MCF 10A (cell line): ENCODE results near the gene FOS. TPM values are rescaled to one million over a fixed set of nuclear protein-coding genes. Genes with fewer than 3 reads are reported as not detected.

Source experiments
- BruUV-seq: library from RNA; stranded (reverse); fragments of 400-500 nt; replicated peaks from 2 replicates; lab custom pipeline; 2021; lab: Mats Ljungman, UMichigan
- CTCF ChIA-PET: fragments of 300-600 bp; sonication (Branson Sonifier 250); formaldehyde crosslinking; extraction: SDS; loops from one replicate; lab custom pipeline; 2021; ENCODE audit warnings: antibody characterized with exemption, inconsistent platforms; lab: Yijun Ruan, JAX
- POLR2A ChIA-PET: fragments of 300-600, 350-650 bp; sonication (Branson Sonifier 250); formaldehyde crosslinking; extraction: SDS; loops from one replicate; lab custom pipeline; 2020; ENCODE audit warnings: antibody characterized with exemption, inconsistent platforms; lab: Yijun Ruan, JAX
- DNase-seq: peaks from one replicate; pipeline ENCODE4 v3.0.0-alpha.2; 2018; ENCODE audit not compliant: unreplicated experiment
- H3K27ac Mint-ChIP-seq: one replicate; pipeline ENCODE4 v1.8.0; 2022; ENCODE audit warnings: mild to moderate bottlenecking, low read depth, mixed read lengths; ENCODE audit not compliant: unreplicated experiment
- H3K27me3 Mint-ChIP-seq: one replicate; pipeline ENCODE4 v1.8.0; 2022; ENCODE audit warnings: mixed read lengths; ENCODE audit not compliant: insufficient read depth, unreplicated experiment
- H3K36me3 Mint-ChIP-seq: one replicate; pipeline ENCODE4 v1.8.0; 2022; ENCODE audit warnings: mild to moderate bottlenecking, moderate library complexity, mixed read lengths; ENCODE audit not compliant: insufficient read depth, unreplicated experiment
- H3K4me1 Mint-ChIP-seq: one replicate; pipeline ENCODE4 v1.8.0; 2022; ENCODE audit warnings: mixed read lengths; ENCODE audit not compliant: insufficient read depth, unreplicated experiment
- H3K4me3 Mint-ChIP-seq: one replicate; pipeline ENCODE4 v1.8.0; 2022; ENCODE audit warnings: mild to moderate bottlenecking, moderate library complexity, mixed read lengths; ENCODE audit not compliant: unreplicated experiment
- H3K9me3 Mint-ChIP-seq: one replicate; pipeline ENCODE4 v1.8.0; 2022; ENCODE audit warnings: mixed read lengths; ENCODE audit not compliant: unreplicated experiment
- CTCF ChIP-seq: fragments of 200-600 bp; IDR thresholded peaks from one replicate; pipeline ENCODE4 v1.8.0; 2022; ENCODE audit warnings: antibody characterized with exemption, mild to moderate bottlenecking; ENCODE audit not compliant: unreplicated experiment
- intact Hi-C: fragments of 100-400 bp; cut with micrococcal nuclease; formaldehyde crosslinking; loops from 2 replicates; pipeline ENCODE4 v1.14.1; 2022
- total RNA-seq: library from RNA; stranded (reverse); gene quantifications from 2 replicates; pipeline ENCODE4 v1.2.3, GENCODE V29; 2022

Gene FOS
- total RNA-seq, 1 experiment from 2014 or later, result 139 TPM

GRCh38 chr14:75238756-75239455, 39.7 kb upstream of the FOS start:
- Mint-ChIP-seq H3K36me3 (no peaks in the 10 kb centered on the region), H3K27me3 (no peaks in the 10 kb centered on the region), H3K4me1 (peaks cover 23% of the 10 kb centered on the region), H3K9me3 (no peaks in the 10 kb centered on the region), H3K4me3 (no peak overlapping the region), H3K27ac (no peak overlapping the region)
- intact Hi-C loops, result no loop called here
- TF ChIP-seq CTCF, result no peak
- DNase-seq, result no peak
- CTCF ChIA-PET, result interaction anchor here (0.5 to 1.3 kb wide), 6 partner anchors 12 to 107 kb away, joined by 3 to 7 read pairs (median 3); no protein-coding TSS in a partner anchor
- BruUV-seq, result no TSS peak
- POLR2A ChIA-PET, result interaction anchor here (0.7 to 9.4 kb wide), 9 partner anchors 9 to 86 kb away, joined by 3 to 150 read pairs (median 3); partner anchors contain the start of gene FOS

GRCh38 chr14:75240781-75241180, 37.8 kb upstream of the FOS start:
- intact Hi-C loops, result no loop called here
- H3K4me1 Mint-ChIP-seq, result peaks cover 13% of the 10 kb centered on the region
- DNase-seq, result no peak
- no peak for TF ChIP-seq CTCF
- H3K36me3 Mint-ChIP-seq, result no peaks in the 10 kb centered on the region
- H3K27ac Mint-ChIP-seq, result no peak overlapping the region
- no peak overlapping the region for H3K4me3 Mint-ChIP-seq
- no TSS peak for BruUV-seq
- ChIA-PET CTCF (interaction anchor here (0.5 to 1.1 kb wide), 4 partner anchors 23 to 60 kb away, joined by 3 to 5 read pairs (median 3); no protein-coding TSS in a partner anchor), POLR2A (interaction anchor here (1.2 to 9.4 kb wide), 5 partner anchors 10 to 117 kb away, joined by 4 to 150 read pairs (median 49); partner anchors contain the start of gene FOS)
- no peaks in the 10 kb centered on the region for H3K27me3 Mint-ChIP-seq
- no peaks in the 10 kb centered on the region for H3K9me3 Mint-ChIP-seq

GRCh38 chr14:75242546-75243273, 35.9 kb upstream of the FOS start:
- TF ChIP-seq CTCF, result no peak
- TSS peak; percentile 87 for BruUV-seq
- Mint-ChIP-seq H3K36me3 (no peaks in the 10 kb centered on the region), H3K4me1 (peaks cover 10% of the 10 kb centered on the region), H3K4me3 (peak overlapping the region; percentile 2), H3K27ac (peak overlapping the region; percentile 57), H3K27me3 (no peaks in the 10 kb centered on the region), H3K9me3 (no peaks in the 10 kb centered on the region)
- DNase-seq, result peak; percentile 95
- CTCF ChIA-PET, result interaction anchor here (0.7 to 1.5 kb wide), 9 partner anchors 8 to 337 kb away, joined by 3 to 10 read pairs (median 4); no protein-coding TSS in a partner anchor
- intact Hi-C loops, result no loop called here
- POLR2A ChIA-PET, result interaction anchor here (0.6 to 9.4 kb wide), 27 partner anchors 8 to 378 kb away, joined by 3 to 150 read pairs (median 5); partner anchors contain the start of genes FOS and NEK9

- no peak for TF ChIP-seq CTCF
- H3K27ac Mint-ChIP-seq, result no peak overlapping the region
- no peaks in the 10 kb centered on the region for H3K27me3 Mint-ChIP-seq
- peaks cover 10% of the 10 kb centered on the region for H3K4me1 Mint-ChIP-seq
- no peaks in the 10 kb centered on the region for H3K36me3 Mint-ChIP-seq
- H3K4me3 Mint-ChIP-seq, result no peak overlapping the region
- H3K9me3 Mint-ChIP-seq, result no peaks in the 10 kb centered on the region
- POLR2A ChIA-PET, result interaction anchor here (0.6 to 9.4 kb wide), 7 partner anchors 11 to 112 kb away, joined by 3 to 150 read pairs (median 7); partner anchors contain the start of gene FOS
- DNase-seq, result no peak
- no TSS peak for BruUV-seq
- intact Hi-C loops, result no loop called here
- CTCF ChIA-PET, result interaction anchor here (0.8 kb wide), 1 partner anchor 318 kb away, joined by 3 read pairs; no protein-coding TSS in a partner anchor
Observed at GRCh38 chr14:75244121-75244520, 34.5 kb upstream of the FOS start.
